HG03439 (cell line): ENCODE results near the gene PATL1.
"Not testable (repeated sequence)": the region's sequence is repeated elsewhere in the genome, so short reads cannot be mapped to it uniquely, and the experiment has no call there.

Experiments
- ATAC-seq: cut with Tn5 transposase; IDR thresholded peaks from one replicate; pipeline ENCODE4 v1.9.1; 2021; ENCODE audit warnings: mild to moderate bottlenecking, moderate library complexity; ENCODE audit not compliant: unreplicated experiment

Gene PATL1

DNA sequence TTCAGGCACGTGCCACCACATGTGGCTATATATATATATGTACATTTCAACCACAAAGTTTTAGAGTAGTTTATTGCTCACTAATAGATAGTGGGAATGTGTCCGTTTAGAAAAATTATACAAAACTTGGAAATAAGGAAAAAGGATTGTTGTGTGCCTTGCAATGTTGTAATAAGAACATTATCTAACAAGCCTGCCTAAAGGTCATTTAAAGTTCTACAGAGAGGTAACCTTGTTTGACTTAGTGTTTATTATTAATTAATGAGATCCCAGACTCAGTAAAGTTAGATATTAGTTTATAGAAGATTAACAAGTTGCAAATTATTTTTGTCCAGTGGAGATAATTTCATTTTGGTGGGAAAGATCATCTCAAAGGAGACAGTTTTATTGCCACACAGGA lies 5.5 kb upstream of the PATL1 start:
- ATAC-seq: no peak

DNA sequence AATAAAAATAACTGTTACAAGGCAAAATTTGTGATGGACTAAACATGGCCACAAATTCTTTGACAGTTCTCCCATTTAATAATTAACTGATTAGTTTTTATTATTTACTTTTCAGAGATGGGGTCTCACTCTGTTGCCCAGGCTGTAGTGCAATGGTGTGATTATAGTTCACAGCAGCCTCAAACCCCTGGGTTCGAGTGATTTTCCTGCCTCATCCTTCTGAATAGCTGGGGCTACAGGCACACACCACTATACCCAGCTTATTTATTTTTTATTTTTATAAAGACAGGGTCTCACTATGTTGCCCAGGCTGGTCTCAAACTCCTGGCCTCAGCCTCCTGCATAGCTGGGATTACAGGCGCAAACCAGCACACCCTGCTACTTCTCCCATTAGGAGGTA lies 4.5 kb upstream of the PATL1 start:
- ATAC-seq: no peak

DNA sequence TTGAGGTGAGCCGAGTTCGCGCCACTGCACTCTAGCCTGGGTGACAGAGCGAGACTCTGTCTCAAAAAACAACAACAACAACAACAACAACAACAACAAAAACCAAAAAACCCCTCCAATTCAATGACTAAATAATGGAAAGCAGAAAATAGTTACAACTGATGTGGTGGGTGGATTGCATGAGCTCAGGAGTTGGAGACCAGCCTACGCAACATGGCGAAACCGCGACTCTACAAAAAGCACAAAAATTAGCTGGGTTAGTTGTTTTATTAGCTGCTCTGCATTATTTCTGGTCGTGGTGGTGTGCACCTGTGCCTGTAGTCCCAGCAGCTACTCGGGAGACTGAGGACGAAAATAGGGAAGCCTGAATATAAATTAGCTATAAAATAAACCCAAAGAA lies 2.6 kb upstream of the PATL1 start:
- no peak for ATAC-seq

DNA sequence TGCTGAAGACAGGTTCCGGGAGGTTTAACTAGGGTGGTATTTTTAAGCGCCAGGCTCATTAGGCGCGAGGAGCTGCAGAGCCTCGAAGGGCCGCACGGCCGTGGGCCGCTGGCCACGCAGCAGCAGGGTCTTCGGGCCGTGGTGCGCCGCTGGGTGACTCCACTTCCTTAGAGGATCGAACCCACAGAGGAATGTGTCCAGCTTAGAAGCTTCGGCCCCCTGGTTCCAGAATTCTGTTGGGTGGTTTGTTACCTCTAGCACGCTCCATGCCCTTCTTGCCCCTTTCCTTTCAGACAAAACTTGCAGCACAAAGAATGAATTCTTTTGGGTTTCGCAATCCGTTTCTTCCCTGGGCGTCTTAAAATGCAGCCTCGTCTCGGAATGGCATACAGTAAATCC lies 773 bp upstream of the PATL1 start:
- no peak for ATAC-seq

DNA sequence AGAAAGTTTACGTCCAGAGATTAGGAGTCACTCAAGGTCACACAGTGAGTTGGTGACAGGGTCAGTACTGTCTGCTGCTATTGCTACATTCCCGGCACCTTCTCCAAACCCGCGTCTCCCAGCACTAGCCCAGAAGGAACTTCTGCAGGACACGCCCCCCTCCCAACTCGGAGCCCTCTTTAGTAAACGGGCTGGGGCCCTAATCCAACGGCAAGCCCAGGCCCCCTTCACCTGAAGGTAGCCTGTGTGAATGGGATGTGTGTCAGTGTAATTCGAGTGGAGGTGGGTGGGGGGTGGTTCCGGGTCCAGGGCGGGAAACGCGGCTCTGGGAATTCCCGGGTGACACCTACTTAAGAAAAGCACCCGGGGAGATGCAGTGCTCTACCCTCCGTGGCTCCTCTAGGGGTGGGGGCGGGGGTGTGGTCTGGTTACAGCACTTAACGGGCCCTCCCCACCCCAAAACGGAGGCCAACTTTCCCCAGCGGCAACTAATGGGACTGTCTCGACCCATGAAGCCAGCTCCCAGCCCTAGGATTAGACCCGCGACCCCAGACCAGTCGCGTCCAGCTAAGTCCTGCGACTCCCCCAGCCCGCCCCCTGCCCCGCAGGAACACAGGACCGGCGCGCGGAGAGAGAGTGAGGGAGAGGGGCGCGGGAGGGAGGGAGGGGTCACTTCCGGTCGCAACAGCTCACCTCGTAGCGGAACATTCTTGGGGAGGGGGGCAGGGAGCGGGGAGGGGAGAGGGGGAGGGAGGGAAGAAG lies 468 bp downstream of the PATL1 start:
- peak; percentile 32 for ATAC-seq

DNA sequence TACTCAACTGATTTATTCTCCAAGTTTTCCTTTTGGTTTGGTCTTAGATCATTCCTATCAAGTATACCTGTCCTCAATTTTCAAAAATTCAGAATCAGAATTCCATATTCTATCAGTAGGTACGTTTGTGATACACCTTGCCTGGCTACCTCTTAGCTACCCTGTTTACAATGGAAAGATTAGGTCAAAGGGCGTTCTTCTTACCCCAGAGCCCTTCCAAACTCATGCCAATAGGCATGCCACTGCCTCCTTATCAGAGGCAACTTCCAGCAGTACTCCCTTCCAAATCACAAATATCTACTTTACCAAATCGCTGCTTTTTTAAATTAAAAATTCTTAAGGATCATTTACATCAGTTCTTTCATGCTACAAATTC lies 1.0 kb downstream of the PATL1 start:
- no peak for ATAC-seq

DNA sequence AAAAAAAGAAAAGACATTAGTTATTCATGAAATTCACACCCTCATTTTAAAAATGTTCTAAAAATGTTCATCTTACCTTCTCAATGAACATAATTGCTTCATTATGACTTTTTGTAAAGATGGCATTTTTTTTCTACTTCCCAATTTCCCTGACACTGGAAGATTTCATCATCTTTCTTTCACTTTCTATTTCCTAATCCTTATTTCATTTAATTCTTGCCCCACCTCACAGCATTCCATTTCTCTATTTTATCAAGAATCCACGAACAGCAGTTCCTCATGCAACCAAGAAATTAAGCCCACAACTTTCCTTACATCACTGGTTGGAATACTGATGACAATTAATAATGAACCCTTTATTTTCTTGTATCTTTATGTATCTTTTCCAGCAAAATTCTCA lies 1.9 kb downstream of the PATL1 start:
- ATAC-seq: no peak

DNA sequence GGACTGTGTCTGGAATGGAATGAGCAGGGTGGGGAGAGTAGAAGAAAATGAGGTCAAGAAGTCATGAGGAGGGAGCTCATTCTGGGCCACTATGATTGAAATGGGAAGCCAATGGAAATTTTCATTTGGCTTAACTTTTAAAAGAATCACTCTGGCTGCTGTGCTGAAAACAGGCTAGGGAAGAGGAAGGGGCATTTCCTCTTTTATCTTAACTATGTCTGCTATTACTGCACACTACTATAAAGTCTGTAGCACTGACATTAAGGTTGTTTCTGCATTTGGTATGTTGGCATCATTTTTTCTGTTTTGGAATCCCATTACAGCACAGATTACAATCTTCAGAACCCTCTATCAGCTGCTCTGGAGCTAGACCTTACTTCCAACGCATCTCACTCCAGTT lies 8.2 kb downstream of the PATL1 start:
- ATAC-seq: no peak

DNA sequence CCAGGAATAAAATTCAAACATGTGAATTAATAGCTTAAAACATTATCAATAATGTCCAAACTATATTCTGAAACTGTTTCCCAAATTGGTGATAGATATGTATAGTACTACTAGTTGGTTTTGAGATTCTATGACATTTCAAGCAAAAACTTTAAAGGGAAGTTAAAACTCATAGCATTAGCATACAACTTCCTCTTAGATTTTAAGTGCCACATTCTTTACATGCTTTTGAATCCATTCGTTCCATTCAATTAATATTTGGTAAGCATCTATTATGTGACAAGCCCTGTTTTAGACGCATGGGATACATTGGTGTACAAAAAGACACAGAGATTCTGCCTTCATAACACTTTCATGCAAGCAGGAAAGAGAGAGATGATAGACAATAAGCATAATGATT lies 8.9 kb downstream of the PATL1 start:
- no peak for ATAC-seq

DNA sequence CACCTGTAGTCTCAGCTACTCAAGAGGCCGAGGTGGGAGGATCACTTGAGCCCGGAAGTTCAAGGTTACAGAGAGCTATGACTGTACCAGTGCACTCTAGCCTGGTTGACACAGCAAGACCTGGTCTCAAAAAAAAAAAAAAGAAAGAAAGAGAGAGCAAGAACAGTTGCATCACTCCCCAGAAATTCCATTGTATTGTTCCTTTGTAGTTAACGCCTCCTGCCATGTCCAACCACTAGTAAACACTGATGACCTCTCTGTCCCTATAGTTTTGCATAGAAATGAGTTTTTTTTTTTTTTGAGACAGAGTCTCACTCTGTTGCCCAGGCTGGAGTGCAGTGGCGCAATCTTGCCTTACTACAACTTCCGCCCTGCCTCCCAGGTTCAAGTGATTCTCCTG lies 10.8 kb downstream of the PATL1 start:
- no peak for ATAC-seq

DNA sequence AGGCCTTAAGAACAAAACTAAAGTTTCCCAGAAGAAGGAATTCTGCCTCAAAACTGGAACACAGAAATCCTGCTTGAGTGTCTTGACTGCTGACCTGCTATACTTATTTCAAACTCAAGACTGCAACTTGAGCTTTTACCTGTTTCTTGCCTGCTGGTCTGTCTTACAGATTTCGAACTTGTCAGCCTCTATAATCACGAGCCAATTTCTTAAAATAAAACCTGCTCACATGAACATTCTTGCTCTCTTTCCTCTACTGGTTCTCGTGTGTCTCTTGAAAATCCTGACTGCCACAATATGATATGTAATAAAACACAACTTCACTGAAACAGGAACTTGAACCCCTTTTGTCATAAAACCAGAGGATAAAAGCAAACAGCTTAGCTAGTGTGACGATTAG lies 13.9 kb downstream of the PATL1 start:
- no peak for ATAC-seq

DNA sequence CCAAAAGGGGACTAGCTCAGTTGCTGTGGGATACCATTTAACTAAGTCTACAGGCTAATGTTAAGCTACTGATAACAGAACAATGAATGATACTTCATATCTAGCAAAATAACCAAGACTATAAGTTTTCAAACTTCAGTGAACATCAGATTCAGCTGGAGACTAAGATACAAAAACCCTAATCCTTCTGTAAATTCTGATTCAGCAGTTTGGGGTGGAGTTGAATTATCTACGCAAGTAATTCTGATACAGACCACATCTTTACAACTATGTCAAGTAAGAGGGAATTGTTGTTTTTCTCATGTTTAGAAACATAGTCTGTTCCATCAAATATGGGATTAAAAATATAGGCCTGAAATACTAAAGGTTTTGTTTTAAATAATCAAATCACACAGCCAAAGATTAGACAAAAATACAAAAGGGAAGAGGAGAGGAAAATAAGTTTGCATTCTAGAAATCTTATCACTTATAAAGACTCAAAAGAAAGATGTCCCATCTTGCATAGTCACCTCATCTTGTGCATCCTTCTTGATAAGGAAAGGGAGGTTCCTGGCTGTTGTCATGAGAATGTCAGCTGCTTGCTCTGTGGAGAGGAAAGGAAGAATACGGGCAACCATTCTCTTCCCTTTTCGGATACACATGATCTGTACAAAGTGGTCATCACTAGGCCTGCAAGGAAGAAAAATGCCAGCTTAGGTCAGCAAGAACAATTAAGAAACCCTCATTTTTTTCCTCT lies 21.4 kb downstream of the PATL1 start:
- no peak for ATAC-seq

DNA sequence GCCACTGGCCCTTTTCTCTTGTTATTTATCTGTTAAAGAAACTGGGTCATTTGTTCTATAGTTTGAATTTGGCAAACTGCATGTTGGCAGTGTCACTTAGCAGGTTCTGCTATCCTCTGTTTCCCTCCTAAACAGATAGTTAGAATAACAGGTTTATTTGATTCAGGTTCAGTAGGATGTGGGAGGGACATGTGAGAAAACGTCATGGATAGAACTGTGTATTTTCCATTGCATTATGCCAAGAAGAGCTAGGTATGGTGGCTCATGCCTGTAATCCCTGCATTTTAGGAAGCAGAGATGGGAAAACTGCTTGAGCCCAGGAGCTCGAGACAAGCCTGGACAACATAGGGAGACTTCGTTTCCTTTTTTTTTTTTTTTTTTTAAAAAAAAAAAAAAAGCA lies 24.3 kb downstream of the PATL1 start:
- ATAC-seq: no peak

DNA sequence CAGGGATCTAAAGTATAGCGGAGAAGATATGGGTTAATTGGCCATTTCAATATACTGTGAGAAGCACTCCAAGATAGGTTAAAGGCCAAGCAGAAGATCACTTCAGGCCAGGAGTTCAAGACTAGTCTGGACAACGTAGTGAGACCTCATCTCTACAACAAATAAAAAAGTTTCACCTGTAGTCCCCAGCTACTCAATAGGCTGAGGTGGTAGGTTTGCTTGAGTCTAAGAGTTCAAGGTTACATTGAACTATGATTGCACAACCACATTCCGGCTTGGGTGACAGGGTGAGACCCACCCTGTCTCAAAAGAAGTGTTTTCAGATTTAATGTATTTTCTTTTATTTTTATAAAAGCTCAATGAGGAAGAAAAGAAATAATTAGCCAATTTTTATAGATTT lies 25.4 kb downstream of the PATL1 start:
- ATAC-seq: no peak

DNA sequence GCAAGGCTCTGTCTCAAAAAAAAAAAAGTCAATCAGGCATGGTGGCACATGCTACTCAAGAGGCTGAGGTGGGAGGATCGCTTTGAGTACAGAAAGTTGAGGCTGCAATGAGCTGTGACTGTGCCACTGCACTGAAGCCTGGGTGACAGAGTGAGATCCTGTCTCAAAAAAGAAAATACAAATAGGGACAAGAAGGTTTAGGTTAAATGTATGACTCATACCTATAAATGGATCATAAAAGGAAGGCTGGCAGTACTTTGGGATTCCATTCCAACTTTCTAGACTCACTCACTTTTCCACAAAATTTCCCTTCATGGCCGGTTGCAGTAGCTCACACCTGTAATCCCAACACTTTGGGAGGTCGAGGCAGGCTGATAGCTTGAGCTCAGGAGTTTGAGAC lies 27.7 kb downstream of the PATL1 start:
- ATAC-seq: no peak

DNA sequence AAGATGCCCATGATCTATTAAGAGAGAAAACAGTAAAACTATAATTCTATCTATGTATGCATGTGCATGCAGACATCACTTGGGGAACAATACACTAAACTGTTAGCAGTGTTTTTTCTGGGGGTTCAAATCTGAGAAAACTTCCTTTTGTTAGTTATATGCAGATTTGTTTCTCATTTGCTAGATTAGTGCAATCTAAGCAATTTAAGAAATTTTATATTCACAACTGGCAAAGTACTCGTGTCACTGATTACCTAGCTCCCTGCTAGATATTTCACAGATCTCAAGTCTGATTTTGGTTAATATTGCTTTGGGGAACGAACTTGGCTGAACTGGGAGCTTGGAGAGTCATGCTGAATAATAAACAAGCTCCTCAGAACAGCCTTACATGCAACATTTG lies 38.3 kb downstream of the PATL1 start:
- no peak for ATAC-seq

DNA sequence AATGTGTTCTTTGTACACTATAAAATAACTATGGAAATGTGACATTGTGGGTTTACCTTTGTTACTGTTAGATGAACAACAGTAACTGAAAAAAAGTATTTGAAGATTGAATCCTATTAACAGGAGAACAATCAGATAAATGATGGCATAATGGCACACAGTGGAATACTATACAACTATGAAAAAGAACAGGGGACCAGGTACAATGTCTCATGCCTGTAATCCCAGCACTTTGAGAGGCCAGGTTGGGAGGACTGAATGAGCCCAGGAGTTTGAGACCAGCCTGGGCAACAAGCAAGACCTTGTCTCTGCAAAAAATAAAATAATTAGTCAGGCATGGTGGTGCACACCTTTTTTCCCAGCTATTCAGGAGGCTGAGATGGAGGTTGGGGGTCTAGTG lies 38.8 kb downstream of the PATL1 start:
- no peak for ATAC-seq

DNA sequence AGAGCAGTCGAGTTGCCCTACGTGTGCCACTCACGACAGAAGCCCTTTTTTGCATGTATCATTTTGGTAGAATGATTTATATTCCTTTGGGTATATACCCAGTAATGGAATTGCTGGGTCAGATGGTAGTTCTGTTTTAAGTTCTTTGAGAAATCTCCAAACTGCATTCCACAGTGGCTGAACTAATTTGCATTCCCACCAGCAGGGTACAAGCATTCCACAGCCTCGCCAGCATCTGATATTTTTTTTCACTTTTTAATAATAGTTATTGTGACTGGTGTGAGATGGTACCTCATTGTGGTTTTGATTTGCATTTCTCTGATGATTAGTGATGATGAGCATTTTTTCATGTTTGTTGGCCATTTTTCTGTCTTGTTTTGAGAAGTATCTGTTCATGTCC lies 41.9 kb downstream of the PATL1 start:
- ATAC-seq: not testable (repeated sequence)

DNA sequence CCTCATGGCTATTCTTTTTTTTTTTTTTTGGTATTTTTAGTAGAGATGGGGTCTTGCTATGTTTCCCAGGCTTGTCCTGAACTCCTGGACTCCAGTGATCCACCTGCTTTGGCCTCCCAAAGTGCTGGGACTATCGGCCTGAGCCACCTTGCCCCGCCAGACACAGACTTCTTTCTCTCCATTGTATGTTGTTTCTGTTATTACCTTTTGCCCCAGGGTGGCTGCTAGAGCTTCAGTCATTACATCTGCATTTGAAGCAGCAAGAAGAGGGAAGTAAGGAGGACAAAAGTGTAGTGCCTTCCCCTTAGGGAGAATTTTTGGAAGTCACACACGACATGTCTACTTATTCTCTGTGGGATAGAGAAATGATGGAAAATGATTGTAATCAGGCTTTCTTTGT lies 43.1 kb downstream of the PATL1 start:
- ATAC-seq: no peak

DNA sequence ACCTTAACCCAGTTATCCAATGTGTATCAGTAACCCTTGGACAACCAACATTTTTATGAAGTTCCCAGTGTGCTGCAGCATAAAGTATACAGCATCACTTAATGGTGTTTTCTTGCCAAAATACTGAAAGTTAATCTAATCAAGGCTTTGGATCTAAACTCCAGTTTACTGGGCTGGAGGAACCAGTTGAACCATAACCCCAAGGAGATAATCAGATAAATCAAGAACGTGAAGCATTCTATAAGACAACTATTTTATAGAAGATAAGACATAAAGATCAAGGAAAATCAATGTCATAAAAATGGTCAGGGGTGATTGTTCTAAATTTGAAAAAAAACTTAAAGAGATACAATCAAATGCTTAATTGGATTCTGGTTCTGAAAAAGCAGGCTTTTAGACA lies 51.0 kb downstream of the PATL1 start:
- ATAC-seq: no peak

DNA sequence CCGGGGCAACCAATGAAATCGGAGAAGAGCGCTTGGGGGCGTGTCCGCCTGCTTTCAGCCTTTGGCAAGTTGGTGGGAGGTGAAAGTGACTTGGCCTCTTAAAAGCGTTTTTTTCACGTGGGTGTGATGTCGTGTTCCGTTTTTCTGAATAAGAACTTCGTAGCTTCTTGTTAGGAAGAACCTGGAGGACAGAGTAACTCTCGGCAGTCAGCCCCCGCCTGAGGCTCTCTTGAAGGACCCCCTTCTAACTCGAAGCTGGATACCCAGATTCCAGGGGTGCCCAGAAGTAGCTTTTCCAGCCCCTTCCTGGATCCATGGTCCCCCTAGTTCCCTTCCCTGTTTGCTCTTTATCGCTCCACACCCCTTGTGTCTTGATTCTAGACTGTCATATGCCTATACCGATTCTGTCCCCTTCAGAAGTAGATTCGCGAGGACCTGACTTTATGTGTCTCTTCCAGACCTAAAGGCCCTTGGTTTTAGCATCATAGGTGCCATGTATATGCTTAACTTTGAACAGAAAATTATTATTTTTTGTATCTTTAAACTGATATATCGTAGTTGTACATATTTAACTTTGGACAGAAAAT lies 52.3 kb downstream of the PATL1 start:
- no peak for ATAC-seq

DNA sequence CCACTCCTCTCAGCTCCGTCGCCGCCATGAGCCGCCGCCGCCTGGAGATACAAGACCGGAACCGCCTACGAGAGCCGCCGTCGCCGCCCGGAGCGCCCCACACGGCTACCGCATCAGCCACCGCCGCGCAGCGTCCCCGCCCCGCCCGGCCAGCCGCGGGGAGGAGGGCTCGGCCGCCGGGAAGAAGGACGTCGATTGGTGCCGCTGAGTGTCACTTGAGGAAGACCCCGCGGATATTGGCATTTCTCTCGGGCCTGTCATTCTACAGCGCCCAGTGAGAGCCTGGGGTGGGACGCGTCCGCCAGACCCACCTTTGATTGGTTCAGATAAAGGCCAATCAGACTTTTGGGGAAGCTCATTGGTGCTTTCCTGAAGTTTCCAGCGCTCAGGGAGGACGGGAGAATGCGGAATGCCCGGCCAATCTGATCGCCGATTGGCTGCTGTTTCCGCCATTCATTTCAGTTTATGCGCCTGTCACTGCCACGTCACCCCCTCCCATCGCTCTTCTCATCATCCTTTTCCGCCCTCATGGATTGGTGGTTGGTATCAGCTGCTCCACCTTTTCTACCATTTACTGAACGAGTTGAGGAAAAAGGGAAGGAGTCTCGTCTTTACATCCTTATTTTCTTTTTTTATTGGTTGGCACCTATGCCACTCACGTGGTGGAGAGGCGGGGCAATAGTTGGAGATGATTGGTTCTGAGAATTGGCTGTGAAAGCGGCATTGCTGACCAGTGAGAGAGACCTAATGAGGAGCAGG lies 53.0 kb downstream of the PATL1 start, which contains the start of gene OSBP:
Gene OSBP (minus strand): TSS at position 138 of the 759 bp plus-strand sequence. CDS start 110 bp downstream, at position 28.
- peak; percentile 89 for ATAC-seq
